Tibial nerve (tissue), 3 donors: ENCODE results near the gene SEC22B.
"Not testable (repeated sequence)": the region's sequence is repeated elsewhere in the genome, so short reads cannot be mapped to it uniquely, and the experiment has no call there.

ENCODE experiments used
- POLR2A ChIP-seq, 2 donors: fragments of 450-650 bp; IDR thresholded peaks; one replicate each; pipeline ENCODE4 v1.6.1; 2017; ENCODE audit warnings: antibody characterized with exemption in 2 of 2, mild to moderate bottlenecking in 2 of 2, moderate library complexity in 2 of 2
- TF ChIP-seq, protein P1 (sequence below), 5 experiments: fragments of 200-600 bp in 3 of 5; fragments of 450-650 bp in 2 of 5; sonication (generic) in 3 of 5; IDR thresholded peaks; one replicate each; pipeline ENCODE4 v1.5.1; 2016 to 2019; ENCODE audit warnings: antibody characterized with exemption in 5 of 5, mild to moderate bottlenecking in 3 of 5, moderate library complexity in 2 of 5

DNA sequence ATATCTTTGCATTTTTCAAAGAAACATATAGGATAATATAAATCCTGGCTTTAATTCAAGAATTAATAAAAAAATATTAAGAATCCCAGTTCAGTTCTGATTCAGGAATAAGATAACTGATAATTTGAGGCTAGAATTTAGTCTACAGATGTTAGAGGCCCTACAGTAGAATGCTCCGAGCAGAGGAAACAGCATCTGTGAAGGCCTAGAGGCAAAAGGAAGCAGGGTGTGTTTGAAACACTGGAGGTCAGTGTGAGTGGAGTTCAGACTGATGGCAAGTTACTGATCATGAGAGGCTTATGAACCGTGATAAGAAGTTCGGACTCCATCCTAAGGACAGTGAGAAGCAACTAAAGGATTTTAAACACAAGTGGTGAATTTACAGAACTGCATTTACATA, 33.0 kb downstream of the SEC22B start:
- TF ChIP-seq POLR2A (IDR thresholded peaks at IDR 0.05): not testable (repeated sequence)
- TF ChIP-seq, protein P1, sequence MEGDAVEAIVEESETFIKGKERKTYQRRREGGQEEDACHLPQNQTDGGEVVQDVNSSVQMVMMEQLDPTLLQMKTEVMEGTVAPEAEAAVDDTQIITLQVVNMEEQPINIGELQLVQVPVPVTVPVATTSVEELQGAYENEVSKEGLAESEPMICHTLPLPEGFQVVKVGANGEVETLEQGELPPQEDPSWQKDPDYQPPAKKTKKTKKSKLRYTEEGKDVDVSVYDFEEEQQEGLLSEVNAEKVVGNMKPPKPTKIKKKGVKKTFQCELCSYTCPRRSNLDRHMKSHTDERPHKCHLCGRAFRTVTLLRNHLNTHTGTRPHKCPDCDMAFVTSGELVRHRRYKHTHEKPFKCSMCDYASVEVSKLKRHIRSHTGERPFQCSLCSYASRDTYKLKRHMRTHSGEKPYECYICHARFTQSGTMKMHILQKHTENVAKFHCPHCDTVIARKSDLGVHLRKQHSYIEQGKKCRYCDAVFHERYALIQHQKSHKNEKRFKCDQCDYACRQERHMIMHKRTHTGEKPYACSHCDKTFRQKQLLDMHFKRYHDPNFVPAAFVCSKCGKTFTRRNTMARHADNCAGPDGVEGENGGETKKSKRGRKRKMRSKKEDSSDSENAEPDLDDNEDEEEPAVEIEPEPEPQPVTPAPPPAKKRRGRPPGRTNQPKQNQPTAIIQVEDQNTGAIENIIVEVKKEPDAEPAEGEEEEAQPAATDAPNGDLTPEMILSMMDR (IDR thresholded peaks at IDR 0.05): not testable (repeated sequence)
